NCI-H526 treated with DMSO at 0.1 percent for 48 hours (cell line): ENCODE measurements around the gene COG1.

Experiments
- DNase-seq: peaks from one replicate; lab custom pipeline; 2025; lab: John Stamatoyannopoulos, UW

Gene COG1

GRCh38 chr17:73200476-73200875 lies 7.6 kb downstream of the COG1 start:
- no peak for DNase-seq

GRCh38 chr17:73201215-73202069 lies 8.6 kb downstream of the COG1 start:
- DNase-seq: no peak

- DNase-seq: no peak
Observed at GRCh38 chr17:73203135-73203787, 10.4 kb downstream of the COG1 start.

- DNase-seq: no peak
Observed at GRCh38 chr17:73203788-73204479, 11.1 kb downstream of the COG1 start.

GRCh38 chr17:73205459-73205961 lies 12.7 kb downstream of the COG1 start:
- peak; percentile 31 for DNase-seq

GRCh38 chr17:73208139-73208827 lies 15.4 kb downstream of the COG1 start:
- no peak for DNase-seq

- DNase-seq: no peak
Observed at GRCh38 chr17:73209436-73209835, 16.6 kb downstream of the COG1 start.

- no peak for DNase-seq
Observed at GRCh38 chr17:73210002-73210678, 17.3 kb downstream of the COG1 start.

- DNase-seq: no peak
Observed at GRCh38 chr17:73211745-73212144, 18.9 kb downstream of the COG1 start.

- DNase-seq: no peak
Observed at GRCh38 chr17:73214008-73214407, 21.2 kb downstream of the COG1 start.

- no peak for DNase-seq
Observed at GRCh38 chr17:73214851-73215250, 22.0 kb downstream of the COG1 start.

- no peak for DNase-seq
Observed at GRCh38 chr17:73215447-73215846, 22.6 kb downstream of the COG1 start.

GRCh38 chr17:73223626-73224230 lies 30.9 kb downstream of the COG1 start:
- no peak for DNase-seq

GRCh38 chr17:73224237-73224636 lies 31.4 kb downstream of the COG1 start:
- no peak for DNase-seq

GRCh38 chr17:73224663-73225305 lies 31.9 kb downstream of the COG1 start:
- DNase-seq: no peak

GRCh38 chr17:73226556-73227172 lies 33.8 kb downstream of the COG1 start:
- no peak for DNase-seq

GRCh38 chr17:73227379-73227778 lies 34.5 kb downstream of the COG1 start:
- no peak for DNase-seq

GRCh38 chr17:73227944-73228343 lies 35.1 kb downstream of the COG1 start:
- no peak for DNase-seq

- no peak for DNase-seq
Observed at GRCh38 chr17:73228748-73229236, 35.9 kb downstream of the COG1 start.

GRCh38 chr17:73230088-73230487 lies 37.2 kb downstream of the COG1 start:
- DNase-seq: no peak
